ENCODE data around the gene CRACDL.

Gene CRACDL, protein sequence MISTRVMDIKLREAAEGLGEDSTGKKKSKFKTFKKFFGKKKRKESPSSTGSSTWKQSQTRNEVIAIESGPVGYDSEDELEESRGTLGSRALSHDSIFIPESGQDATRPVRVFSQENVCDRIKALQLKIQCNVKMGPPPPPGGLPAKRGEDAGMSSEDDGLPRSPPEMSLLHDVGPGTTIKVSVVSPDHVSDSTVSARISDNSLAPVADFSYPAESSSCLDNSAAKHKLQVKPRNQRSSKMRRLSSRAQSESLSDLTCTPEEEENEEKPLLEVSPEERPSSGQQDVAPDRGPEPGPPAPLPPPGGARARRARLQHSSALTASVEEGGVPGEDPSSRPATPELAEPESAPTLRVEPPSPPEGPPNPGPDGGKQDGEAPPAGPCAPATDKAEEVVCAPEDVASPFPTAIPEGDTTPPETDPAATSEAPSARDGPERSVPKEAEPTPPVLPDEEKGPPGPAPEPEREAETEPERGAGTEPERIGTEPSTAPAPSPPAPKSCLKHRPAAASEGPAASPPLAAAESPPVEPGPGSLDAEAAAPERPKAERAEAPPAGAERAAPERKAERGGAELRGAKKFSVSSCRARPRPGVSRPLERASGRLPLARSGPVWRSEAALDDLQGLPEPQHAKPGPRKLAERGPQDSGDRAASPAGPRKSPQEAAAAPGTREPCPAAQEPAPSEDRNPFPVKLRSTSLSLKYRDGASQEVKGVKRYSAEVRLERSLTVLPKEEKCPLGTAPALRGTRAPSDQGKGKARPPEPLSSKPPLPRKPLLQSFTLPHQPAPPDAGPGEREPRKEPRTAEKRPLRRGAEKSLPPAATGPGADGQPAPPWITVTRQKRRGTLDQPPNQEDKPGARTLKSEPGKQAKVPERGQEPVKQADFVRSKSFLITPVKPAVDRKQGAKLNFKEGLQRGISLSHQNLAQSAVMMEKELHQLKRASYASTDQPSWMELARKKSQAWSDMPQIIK

DNA sequence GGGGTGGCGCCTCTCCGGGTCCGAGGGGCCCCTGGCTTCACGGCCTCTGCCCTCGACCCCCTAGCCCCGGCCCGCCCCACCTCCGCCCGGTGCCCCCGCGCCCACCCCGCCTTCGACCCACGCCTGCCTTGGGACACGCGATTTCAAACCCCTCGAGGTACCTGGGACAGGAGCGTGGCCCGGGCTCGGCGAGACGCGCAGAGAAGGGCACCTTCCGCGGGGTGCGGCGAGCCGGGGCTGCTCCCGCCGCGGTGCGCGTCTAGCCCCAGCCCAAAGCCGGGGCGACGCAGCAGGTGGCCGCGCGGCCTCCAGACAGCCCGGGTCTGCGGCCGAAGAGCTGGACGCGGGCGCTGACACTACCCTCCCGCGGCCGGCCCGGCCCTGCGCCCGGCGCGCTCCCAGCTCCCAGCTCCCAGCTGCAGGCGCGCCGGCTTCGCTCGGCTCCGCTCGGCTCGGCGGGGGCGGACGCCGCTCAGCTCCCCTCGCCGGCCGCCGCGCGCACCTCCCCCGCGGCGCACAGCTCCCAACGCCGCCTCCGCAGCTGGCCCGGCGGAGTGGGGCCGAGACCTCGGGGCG, at the start of gene CRACDL:
CRACDL (minus strand) TSS at position 449 of the 576 bp plus-strand sequence. CDS start 89,425 bp downstream, outside the sequence.
- DNase-seq: no peak

DNA sequence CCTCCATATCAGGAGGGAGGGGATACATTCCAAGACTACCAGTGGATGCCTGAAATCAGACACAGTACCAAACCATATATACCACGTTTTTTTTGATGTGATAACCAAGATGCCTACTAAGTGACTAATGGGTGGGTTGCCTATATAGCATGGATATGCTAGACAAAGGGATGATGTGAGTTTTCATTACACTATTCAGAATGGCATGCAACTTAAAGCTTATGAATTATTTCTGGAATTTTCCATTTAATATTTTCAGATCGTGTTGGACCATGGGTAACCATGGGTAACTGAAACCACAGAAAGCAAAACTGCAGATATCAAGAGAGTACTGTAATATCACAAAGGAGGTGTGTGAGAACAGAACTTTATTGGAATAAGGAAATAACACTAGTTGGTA, 39.6 kb upstream of the CRACDL start:
- no peak for DNase-seq

DNA sequence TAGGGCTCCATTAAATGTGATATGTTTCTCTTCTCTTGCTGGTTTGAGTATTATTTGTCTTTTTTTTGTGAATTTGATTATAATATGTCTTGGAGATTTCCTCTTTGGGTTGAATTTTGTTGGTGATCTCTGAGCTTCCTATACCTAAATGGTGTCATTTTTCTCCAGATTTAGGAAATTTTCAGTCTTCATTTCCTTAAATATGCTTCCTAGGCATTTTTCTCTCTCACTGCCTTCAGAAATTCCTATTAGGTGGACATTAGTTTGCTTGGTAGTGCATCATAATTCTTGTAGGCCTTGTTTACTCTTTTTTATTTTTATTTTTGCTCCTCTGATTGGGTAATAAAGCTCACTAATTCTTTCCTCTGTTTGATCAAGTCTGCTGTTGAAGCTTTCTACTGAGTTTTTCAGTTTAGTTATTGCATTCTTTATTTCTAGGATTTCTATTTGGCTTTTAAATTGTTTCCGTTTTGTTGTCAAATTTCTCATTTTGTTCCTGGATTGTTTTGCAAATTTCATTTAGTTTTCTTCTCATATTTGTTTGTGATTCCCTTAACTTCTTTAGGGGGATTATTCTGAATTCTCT, 36.6 kb upstream of the CRACDL start:
- DNase-seq: no peak

DNA sequence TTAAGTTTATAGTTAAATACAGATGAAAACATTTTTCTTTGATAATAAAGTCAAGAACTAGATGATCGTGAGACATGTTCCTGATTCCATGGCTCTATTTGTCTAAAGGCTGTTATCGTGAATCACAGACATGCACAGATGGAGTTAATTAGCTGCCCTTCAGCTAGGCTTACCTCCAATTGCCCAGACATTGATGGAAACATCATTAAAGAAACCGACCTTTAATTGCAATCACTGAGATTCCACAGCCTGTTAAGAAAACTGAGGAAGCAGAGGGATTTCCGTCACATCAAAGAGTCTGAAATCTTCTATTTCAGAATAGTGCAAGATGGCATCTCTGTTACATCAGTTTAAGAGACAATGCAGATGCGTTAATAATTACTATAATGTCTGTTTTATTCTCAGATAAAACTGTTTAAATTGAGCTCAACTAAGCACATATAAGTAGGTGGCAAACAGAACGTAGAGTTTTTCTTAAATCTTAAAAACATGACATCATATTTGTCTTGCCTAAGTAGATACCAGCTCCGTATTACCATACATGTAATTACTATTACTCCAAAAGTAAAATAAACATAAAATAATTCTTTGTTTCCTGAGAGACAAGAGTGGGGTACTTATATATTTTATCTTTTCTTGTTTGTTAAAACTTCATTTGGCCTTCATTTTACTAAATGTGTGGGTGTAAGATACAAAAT, 23.9 kb upstream of the CRACDL start:
- no peak for DNase-seq

DNA sequence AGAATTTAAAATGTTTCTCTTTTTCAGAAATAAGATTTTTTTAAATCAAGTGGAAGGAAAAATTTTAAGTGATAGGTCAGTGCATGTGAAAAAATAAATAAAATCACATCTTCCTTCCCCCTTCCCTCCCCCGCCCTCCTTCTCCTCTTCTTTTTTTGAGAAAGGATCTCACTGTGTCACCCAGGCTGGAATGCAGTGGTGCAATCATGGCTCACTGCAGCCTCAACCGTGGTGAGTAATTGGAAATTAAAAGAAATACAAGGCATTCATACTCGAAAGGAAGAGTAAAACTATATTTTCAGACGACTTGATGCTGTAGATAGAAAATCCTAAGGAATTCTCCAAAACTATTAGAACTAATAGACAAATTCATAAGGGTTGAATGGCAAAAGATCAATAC, 16.9 kb upstream of the CRACDL start:
- no peak for DNase-seq

DNA sequence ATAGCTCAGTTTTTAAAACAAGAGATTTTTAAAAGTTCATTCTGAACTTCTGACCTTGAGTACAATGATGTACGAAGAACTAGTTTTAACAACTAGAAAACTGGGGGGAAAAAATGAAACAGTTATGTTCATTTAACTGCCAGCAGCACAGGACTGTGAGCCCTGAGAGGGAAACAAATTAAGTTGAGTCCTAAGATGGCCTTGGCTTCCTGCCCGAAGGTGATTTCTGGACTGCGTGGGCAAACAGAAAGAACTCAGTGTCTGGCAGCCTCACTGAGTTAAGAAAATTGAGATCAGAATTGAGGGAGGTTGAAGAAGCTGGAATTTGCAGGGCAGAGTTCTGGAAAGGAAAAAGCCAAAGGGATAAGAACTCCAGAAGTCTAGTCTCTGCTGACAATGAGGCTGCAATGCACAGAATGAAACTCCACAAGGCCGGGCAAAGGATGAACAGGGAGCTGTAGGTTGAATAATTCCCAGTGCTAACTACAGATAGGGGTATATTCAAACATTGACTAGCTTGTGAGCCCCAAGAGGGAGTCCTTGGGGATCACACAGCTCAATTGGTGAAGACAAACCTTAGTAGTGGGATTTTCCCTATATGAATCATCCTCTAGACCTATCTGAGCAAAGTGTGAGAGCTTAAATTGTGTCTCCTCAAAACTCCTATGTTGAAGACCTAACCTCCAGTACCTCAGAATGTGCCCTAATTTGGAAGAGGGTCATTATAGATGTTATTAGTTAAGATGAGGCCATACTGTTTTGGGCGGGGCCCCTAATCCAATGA, 13.1 kb upstream of the CRACDL start:
- no peak for DNase-seq

DNA sequence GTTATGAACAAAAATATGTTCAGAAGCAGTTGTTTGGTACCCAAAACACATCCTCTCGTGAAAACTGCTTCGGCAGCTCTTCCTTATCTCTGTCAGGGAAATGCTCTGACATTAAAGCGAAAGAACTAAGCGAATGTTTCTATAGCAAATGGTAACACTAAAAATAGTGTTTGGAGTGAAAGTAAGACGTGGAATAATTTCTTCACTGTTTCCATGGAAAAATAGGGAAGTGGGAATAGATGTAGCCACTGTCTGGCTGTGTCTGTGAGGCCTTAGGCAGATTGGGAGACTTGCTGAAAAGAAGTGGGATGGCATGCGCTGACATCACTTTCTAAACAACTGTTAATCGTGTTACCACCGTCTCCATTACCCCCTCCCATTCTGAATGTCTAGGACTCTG, 11.5 kb upstream of the CRACDL start:
- no peak for DNase-seq

DNA sequence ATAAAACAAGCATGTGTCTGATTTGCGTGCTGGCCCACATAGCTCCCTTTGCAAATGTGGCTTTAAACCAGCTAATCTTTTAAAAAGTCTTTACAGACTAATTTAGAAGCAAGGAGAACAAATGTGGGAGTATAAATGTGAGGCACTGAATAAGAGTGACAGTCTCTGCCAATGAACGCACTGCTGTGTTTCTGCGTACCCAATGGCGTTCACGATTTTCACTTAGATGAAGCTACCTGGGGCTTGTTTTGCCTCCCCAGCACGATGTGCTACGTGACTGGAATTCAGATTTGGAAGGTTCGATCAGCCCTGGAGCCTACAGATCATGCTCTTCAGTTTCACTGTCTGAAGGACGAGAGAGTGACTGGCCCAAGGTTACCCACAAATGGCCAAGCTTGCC, 10.8 kb upstream of the CRACDL start:
- DNase-seq: no peak

DNA sequence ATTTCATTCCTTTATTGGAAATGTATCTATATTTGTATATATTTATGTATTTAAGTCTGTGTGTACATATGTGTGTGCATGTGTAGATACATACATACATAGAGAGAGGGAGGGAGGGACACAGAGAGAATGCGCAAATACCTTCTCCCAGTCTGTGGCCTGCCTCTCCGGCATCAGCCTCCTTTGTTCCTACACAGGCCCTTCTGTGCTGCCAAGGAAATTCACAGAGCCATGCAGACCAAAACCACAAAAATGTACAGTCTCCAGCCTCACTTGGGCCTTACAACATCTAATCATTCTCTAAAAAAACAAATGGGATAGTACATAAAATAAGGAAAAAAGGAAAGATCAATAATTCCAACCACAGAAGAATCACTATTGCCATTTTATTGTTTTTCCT, 8.8 kb upstream of the CRACDL start:
- DNase-seq: no peak

DNA sequence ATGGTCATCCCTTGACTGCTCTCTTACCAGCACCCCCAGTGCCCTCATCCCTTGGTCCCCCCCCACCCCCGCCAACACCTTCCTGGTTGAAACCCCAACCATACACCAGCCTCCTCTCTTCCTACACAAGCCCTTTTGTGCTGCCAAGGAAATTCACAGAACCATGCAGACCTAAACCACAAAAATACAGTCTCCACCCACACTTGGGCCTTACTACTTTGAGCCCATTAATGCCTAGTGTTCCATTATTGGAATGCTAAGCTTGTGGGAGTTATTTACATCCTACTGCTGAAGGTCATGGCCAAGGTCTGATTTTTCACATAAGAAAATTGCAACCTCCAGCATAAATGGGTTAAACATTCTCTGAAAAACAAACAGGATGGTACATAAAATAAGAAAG, 4.1 kb upstream of the CRACDL start:
- no peak for DNase-seq

DNA sequence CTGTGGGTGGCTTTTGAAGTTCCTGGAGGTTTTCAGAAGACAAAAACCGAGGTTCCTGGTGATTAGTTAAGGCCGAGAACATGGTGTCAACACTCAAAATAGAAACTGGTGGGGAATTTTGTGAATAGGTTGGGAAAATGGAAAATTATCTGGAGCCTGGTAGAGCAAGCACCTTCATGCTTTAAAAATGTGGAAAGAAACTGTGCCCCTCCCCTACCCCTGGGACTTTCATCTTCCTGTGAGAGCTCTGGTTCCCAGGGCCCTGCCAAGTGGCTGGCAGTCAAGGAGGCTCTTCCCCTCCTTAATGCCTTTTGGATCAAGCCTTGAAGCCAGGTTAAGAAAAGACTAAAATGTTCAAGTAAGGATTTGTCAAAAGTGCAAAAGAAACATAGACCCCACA, 1.9 kb upstream of the CRACDL start:
- no peak for DNase-seq

DNA sequence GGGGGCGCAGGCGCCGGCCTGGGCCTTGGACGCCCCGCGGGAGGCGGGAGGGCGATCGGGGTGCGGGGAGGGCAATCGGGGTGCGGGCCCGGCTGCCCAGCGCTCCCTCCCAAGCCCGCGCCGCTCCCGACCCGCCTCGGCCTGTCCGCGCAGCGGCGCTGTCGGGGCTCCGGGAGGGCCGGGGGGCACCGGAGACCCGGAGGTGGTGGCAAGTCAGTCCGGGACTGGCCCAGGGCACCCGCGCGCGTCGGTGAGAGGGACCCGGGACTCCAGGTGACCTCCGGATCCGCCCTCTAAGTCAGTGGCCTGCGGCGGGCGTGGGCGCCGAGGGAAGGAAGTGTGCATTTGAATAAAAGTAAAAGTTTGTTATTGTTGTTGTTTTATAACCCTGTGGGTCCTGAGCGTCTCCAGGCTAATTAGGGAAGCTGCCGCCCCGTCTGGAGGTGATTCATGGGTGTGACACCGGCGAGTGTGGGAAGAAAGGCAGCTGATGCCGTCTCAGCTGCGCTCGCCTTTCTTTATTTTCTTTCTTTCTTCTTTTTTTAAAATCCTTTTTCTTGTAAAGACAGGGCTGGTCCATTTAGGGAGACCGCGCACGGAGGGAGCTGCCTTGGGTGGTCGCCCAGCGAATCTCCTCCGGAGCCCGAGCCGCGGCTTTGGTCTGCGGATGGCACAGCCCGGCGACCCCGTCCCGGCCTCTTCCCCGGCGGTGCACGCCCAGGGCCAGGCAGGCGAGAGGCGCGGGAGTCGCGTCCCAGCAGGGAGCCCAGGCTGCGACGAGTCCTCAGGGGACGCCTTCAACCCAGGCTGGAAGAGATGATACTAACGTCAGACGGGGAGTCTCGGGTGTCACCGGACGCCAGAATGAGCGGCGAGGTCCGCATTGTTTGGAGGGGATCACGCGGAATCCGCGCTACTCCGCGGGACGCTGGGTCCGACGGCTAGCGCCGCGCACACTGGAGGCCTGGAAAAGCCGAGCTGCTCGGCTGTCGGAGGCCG, 627 bp upstream of the CRACDL start:
- no peak for DNase-seq

DNA sequence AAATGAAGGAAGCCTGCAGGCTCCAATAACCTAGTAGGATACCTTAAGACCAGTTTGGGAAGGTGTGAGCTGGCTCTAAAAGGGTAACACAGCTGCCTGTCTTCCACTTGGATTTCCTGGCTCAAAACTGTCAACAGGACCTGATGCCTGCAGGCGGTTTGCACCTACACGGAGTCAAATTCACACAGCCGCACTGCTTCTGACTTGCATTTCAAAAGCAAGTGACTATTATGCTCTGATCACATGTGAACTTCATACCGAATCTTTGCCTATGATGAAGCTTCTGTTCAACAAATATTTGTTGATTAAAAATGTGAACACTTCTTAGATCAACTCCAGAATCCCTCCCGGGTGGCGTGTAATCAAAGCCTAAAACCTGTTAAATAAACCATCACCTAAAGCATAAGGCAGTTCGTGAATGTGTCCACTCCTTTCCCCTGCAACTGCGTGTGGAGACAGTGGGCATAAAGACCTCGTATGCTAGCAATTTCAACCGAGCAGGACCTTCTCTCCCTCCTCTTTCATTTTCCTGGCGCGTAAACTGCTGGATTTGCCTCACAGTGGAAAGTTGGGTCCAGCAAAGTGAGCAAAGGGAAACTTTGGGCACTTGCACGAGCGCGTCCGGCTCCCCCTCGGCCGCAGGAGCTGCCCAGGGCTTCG, 784 bp downstream of the CRACDL start:
- DNase-seq: no peak

DNA sequence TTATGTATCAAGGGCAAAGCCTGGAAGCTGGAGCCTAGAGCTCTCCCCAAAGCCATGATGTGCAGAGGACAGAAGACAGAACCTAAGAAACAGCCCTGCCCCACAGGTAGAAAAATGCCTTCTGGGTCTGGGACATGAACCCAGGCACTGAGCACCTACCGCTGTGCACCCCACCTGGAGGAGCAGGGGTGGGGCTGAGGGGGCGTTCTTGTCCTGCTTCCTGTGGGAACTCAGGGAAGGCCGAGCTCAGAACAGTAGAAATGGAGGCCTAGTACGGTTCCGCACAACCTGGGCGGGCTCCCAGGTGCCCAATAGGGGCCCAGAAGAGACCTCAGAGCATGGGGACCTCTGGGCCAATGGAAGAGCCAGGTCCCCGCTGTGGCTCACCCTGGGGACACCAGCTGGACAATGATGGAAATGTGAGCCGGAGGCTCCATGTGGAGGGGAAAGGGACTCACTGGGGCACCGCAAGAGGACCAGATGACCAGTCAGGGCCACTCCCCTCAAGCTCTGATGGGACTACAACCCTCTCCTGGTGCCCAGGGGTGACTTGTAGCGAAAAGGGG, 3.2 kb downstream of the CRACDL start:
- no peak for DNase-seq

DNA sequence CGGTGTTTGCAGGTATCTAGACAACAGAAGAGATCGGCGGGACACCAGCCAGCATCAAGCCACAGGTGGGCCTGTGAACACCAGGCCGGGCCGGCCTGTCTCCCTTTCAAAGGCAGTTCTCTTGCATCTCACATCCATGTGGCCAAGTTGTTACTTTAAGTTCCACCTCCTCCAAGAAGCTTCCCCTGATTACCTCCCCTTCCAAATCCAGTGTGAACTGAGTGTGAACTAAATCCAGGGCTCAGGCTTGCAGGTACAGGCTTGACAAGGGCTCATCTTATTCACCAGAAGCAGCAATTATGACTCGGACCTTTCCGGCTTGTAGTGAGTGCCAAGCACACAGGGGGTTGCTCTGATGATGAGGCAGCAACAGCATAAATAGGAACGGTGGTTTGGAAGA, 3.9 kb downstream of the CRACDL start:
- no peak for DNase-seq

DNA sequence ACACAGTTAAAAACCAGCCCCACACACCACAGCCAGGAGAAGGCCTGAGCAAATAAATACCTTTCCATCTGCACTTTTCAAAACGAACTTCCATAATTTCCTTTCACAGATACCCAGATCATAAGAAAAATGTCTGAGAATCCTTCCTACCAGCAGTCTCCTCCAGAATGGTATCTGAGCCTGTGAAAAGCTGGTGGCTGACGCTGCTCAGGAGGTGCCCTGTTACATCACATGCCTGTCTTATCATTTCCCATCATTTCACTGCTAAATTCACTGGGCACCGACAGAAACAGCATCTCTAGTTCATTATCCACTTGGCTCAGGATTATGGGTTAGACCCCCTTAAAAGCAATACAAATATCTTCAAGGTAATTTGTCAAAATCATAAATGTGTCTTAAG, 4.4 kb downstream of the CRACDL start:
- no peak for DNase-seq

DNA sequence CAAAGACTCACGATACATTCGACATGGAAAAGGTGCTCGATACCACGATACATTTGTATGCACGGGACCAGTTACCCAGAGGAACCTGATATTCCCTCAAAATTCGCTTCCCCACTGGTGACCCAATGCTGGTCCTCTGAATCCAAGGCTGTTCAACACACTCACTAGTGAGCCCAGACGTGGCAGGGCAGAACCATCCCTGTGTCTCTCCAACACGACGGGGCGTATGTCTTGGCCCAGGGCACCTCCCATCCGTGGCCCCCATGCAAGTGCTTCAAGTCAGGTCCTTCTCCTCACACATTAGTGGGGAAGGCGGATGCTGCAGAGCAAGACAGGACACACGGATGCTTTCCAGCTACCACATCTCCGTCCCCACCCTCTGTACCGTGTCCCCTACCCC, 6.1 kb downstream of the CRACDL start:
- DNase-seq: no peak

DNA sequence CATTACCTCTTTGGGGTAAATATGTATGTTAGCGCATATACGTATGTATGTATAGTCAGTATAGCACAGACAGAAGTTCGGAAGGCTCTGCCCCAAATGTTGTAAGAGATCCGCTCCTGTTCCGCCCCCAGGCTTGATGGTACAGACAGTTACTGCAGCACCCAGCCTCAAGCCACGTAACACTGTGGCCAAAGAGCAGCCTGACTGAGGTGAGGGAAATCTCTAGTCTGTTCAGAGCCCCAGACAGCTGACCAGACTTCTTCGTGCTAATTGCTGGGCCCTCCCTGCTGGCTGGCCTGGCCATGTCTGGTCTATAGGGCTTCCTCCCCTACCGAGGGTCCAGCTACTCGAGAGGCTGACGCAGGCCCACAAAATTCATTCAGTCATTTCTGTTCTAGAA, 7.8 kb downstream of the CRACDL start:
- no peak for DNase-seq

DNA sequence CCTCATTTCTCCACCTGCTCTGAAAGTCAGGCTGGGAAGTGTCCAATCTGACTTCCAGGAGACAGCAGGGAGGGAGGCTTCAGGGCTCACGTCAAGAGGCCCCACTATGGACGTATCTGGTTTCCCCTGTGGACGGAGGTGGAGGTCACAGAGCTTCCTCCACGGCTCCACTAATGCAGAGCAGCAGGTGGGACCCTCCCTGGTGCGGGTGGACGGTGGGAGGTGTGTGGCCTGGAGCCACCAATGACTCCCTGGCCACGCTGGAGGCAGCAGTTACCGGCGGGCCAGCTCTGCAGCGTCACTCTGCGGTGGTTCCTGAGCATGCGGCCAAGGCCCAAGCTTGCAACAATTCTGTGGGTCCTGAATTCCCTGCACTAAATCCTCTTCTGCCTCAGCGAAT, 9.0 kb downstream of the CRACDL start:
- DNase-seq: no peak

DNA sequence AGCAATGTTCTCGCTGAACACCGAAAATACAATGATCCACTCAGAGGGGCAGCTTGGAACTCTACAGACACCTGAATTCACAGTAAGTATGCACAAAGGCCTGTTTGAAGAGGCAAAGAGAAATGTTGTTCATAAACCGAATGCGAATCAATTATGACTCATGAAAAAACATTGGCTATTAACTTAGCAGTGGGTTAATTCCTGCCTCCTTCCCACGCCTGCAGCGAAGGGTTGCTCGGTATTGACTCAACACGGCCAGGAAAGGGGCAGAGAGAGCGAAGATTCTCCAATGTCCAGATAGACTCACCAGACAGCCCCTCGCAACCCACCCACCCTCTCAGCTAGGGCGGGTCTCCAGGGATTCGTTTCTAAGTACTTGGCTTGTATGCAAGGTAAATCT, 9.4 kb downstream of the CRACDL start:
- DNase-seq: no peak

Measured in CD4-positive, alpha-beta T cell treated with Interleukin-21 for 1 hour (primary cell).